Progenitor cell of endocrine pancreas (in vitro differentiated cells): ENCODE results near the gene ADGRG3. TPM values are rescaled to one million over a fixed set of nuclear protein-coding genes. Genes with fewer than 3 reads are reported as not detected.

Source experiments
- DNase-seq: peaks from one replicate; pipeline ENCODE4 v3.0.0; 2021; ENCODE audit warnings: low spot score; ENCODE audit not compliant: unreplicated experiment
- H3K27ac Mint-ChIP-seq: 2 replicates; pipeline ENCODE4 v1.8.0; 2021; ENCODE audit warnings: mild to moderate bottlenecking, moderate library complexity, mixed read lengths
- H3K27me3 Mint-ChIP-seq: 2 replicates; pipeline ENCODE4 v1.8.0; 2021; ENCODE audit warnings: mixed read lengths
- H3K36me3 Mint-ChIP-seq: 2 replicates; pipeline ENCODE4 v1.8.0; 2022; ENCODE audit warnings: mixed read lengths; ENCODE audit not compliant: insufficient read depth
- H3K4me1 Mint-ChIP-seq: 2 replicates; pipeline ENCODE4 v1.8.0; 2021; ENCODE audit warnings: low read depth, mixed read lengths
- H3K4me3 Mint-ChIP-seq: 2 replicates; pipeline ENCODE4 v1.8.0; 2021; ENCODE audit warnings: low read depth, mild to moderate bottlenecking, moderate library complexity, mixed read lengths
- H3K9me3 Mint-ChIP-seq: 2 replicates; pipeline ENCODE4 v1.8.0; 2021; ENCODE audit warnings: low read depth, mixed read lengths
- CTCF ChIP-seq: fragments of 200-600 bp; sonication (generic); IDR thresholded peaks from one replicate; pipeline ENCODE4 v1.5.0; 2021; ENCODE audit warnings: antibody characterized with exemption, mild to moderate bottlenecking; ENCODE audit not compliant: unreplicated experiment
- total RNA-seq: library from RNA; stranded (reverse); gene quantifications from 2 replicates; pipeline ENCODE4 v1.2.1, GENCODE V29; 2021

The ADGRG3 gene
- total RNA-seq, 1 donor from 2014 or later, result not detected

DNA sequence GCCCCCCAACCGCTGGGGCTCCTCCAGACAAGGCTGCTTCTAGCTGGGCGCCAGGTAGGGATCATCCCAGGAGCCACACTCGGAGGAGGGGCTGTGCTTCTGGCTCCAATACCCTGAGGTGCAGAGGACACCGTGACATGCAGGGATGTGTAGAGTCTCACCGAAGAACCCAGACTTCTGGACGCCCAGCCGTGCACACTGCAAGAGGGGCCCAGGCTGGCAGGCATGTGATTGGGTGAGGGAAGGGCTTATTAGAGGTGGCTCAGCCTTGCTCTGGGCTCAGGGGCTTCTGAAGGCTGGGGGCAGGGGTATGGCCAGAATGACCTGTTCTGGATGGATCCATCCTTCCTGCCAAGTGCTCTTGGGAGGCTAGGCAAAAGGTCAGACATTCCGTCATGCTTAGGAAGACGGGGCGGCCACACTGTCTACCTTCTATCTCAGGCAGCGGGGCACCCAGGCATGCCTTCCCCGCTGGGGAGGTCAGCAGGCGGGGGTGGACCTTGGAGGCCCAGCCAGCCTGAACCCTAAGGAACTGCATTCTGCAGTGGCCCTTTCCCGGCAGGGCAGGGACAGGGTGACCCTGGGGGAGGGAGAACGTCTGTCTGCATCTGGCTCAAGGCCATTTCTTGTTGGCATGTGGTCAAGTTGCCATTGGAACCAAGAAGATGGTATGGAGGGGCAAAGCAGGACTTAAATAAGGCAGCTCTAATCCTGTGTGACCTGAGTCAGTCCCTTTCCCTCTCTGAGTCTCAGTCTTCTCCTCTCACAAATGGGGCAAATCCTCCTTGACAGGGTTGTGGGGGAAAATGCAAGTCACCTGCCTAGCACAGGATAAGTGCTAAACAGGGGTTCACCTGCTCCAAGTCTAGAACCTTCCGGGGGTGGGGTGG is 45.5 kb upstream of the ADGRG3 start:
- TF ChIP-seq CTCF, result no peak
- no peak overlapping the region for H3K27ac Mint-ChIP-seq
- peaks cover 21% of the 10 kb centered on the region for H3K4me1 Mint-ChIP-seq
- H3K27me3 Mint-ChIP-seq, result peaks cover 15% of the 10 kb centered on the region
- no peaks in the 10 kb centered on the region for H3K36me3 Mint-ChIP-seq
- no peak overlapping the region for H3K4me3 Mint-ChIP-seq
- DNase-seq, result no peak
- H3K9me3 Mint-ChIP-seq, result no peaks in the 10 kb centered on the region

DNA sequence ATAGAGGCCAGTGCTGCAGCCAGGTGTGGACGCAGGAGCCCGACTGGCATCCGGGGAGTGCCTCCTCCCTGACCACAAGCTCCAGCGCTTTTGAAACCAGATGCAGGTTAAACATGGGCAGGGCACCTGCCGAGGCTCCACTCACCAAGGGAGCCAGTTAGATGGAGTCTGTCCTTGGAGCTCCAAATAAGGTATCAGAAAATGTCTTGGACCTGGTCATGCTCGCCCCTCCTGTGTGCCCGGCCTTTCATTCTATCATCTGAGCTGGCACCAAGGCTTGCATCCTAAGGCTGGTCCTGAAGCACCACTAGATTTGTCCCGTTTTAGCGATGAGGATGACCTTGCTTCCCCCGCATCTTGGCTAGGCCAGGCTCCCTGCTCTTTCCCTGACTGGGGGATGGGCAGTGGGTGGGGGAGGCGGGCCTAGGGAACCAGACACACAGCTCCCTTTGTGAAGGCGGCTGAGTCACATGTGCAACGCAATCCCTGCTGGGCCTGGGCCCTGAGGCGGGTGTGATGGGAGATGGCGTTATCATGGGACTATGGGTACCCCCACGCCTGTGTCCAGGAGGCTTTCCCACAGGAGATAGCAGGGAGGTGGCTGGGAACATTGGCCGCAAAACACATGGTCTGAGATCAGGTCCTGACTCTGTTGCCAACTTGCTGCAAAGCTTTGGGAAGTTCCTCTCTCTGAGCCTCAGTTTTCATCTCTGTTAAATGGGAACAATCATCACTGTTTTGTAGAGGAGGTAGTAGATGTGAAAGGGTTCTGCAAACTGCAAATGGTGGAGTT is 44.7 kb upstream of the ADGRG3 start:
- Mint-ChIP-seq H3K36me3 (no peaks in the 10 kb centered on the region), H3K4me1 (peaks cover 22% of the 10 kb centered on the region), H3K4me3 (no peak overlapping the region), H3K27ac (no peak overlapping the region), H3K9me3 (no peaks in the 10 kb centered on the region), H3K27me3 (peaks cover 19% of the 10 kb centered on the region)
- TF ChIP-seq CTCF, result no peak
- DNase-seq, result no peak

- no peak for TF ChIP-seq CTCF
- Mint-ChIP-seq H3K27ac (no peak overlapping the region), H3K36me3 (no peaks in the 10 kb centered on the region), H3K4me3 (no peak overlapping the region), H3K27me3 (peaks cover 27% of the 10 kb centered on the region), H3K9me3 (no peaks in the 10 kb centered on the region), H3K4me1 (peaks cover 20% of the 10 kb centered on the region)
- no peak for DNase-seq
Observed at GRCh38 chr16:57624044-57624688, 43.9 kb upstream of the ADGRG3 start.

DNA sequence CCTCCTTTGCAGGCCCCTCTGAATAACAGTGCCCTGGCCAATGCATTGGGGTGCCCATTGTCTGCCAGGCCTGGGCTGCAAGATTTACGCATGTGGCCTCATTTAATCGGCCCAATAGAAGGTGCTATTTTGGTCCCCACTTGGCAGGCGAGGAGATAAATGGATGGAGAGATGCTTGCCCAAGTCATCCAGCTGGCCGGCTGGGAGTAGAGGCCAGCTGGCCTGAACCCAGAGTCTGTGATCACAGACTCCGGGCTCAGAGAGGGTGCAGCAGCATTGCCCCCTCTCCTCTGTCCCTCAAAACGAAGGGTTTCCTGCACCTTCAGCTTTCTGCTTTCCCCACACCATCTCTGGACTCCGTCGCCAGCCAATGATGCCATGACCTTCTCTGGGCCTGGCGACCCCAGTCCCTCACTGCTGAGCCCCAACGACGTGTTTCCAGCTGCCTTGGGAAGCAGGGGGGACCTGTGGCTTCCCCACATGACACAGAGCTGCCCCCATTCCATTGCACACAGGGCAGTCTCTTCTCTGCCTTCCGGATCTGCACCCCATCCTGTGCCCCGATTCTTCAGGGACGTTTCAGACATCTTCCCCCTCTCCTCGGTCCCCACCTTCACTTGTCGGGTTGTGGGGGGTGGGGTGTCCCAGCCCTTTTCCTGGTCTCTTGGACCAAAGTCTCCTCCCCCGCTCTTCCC is 43.2 kb upstream of the ADGRG3 start:
- Mint-ChIP-seq H3K4me1 (peaks cover 13% of the 10 kb centered on the region), H3K4me3 (no peak overlapping the region), H3K27ac (peak overlapping the region; percentile 49), H3K27me3 (peaks cover 27% of the 10 kb centered on the region), H3K36me3 (no peaks in the 10 kb centered on the region), H3K9me3 (no peaks in the 10 kb centered on the region)
- DNase-seq, result no peak
- TF ChIP-seq CTCF, result no peak
